ENCODE data around the gene KLF1.

KLF1 gene

GRCh38 chr19:12867120-12868099 is 19.6 kb downstream of the KLF1 start:
- Histone ChIP-seq H3K4me1 (ENCODE audit: control insufficient read depth, insufficient read depth, low read length) (peaks cover 4% of the 10 kb centered on the region), H3K27ac (ENCODE audit: extremely low read depth, low read depth, low read length) (peak overlapping the region; percentile 41; the same call in 1 of the 2 replicates), H3K9me3 (ENCODE audit: control insufficient read depth, insufficient read depth, low read depth, low read length) (no peaks in the 10 kb centered on the region), H3K4me3 (ENCODE audit: low read depth, low read length) (peak overlapping the region; percentile 45), H3K36me3 (ENCODE audit: control insufficient read depth in 2 of 2, insufficient read depth in 1 of 2, low read length in 2 of 2) (peaks cover 0 to 4% of the 10 kb centered on the region in 2 experiments; a peak in 2 of 3 replicates)
- ChIA-PET CTCF (interaction anchor here (0.7 kb wide), 2 partner anchors 20 to 1101 kb away, joined by 3 to 4 read pairs; partner anchors contain the start of gene ZNF441), POLR2A (no interaction called here)
- TF ChIP-seq ZBTB17 (tag by site-specific recombination; IDR thresholded peaks at IDR 0.05), result peak; percentile 69
- TF ChIP-seq ZBTB11 (tag by site-specific recombination; conservative IDR thresholded peaks at IDR 0.05; ENCODE audit: low read depth), result peak; percentile 42; the same call in 1 of the 2 replicates
- TF ChIP-seq ELK4 (IDR thresholded peaks at IDR 0.05; ENCODE audit: borderline replicate concordance, low read depth, low read length), result no peak
- peak; percentile 17 for TF ChIP-seq ZBTB26 (tag by site-specific recombination; optimal IDR thresholded peaks at IDR 0.05)
- peak; percentile 89 for TF ChIP-seq ZNF341 (tag by site-specific recombination; IDR thresholded peaks at IDR 0.05; ENCODE audit: low read depth)
- TF ChIP-seq ZFHX2 (tag by site-specific recombination; conservative IDR thresholded peaks at IDR 0.05), result peak; percentile 87
- TF ChIP-seq SP2 (tag by site-specific recombination; IDR thresholded peaks at IDR 0.05), result peak; percentile 54
- TF ChIP-seq ZNF175 (tag by site-specific recombination; IDR thresholded peaks at IDR 0.05), result no peak
- peak; percentile 81 for TF ChIP-seq EGR2 (tag by site-specific recombination; IDR thresholded peaks at IDR 0.05; ENCODE audit: low read depth)
- TF ChIP-seq ZBTB21 (tag by site-specific recombination; IDR thresholded peaks at IDR 0.05), result 0 out of 2 replicates have a peak, but pooled peaks have one; percentile 9
- TF ChIP-seq ZBTB48 (tag by site-specific recombination; IDR thresholded peaks at IDR 0.05), result peak; percentile 27; the same call in 1 of the 2 replicates
- TF ChIP-seq BCL6B (tag by site-specific recombination; IDR thresholded peaks at IDR 0.05), result no peak
- TF ChIP-seq ZNF362 (tag by site-specific recombination; IDR thresholded peaks at IDR 0.05), result peak; percentile 96
- peak; percentile 21; the same call in 1 of the 2 replicates for TF ChIP-seq YY1 (tag by site-specific recombination; IDR thresholded peaks at IDR 0.05)
- no peak for TF ChIP-seq ZNF391 (tag by site-specific recombination; IDR thresholded peaks at IDR 0.05; ENCODE audit: borderline replicate concordance, low read depth)
- TF ChIP-seq ZNF596 (tag by site-specific recombination; IDR thresholded peaks at IDR 0.05), result no peak
- TF ChIP-seq CTCF (tag by site-specific recombination; IDR thresholded peaks at IDR 0.05), result peak; percentile 56; the same call in 1 of the 2 replicates
- TF ChIP-seq ZNF214 (tag by site-specific recombination; IDR thresholded peaks at IDR 0.05; ENCODE audit: borderline replicate concordance), result no peak
- TF ChIP-seq SETDB1 (IDR thresholded peaks at IDR 0.05; ENCODE audit: insufficient read length, low read length), result no peak
- 0 out of 2 replicates have a peak, but pooled peaks have one; percentile 50 for TF ChIP-seq ZBTB8A (tag by site-specific recombination; IDR thresholded peaks at IDR 0.05)
- TF ChIP-seq HOXA7 (CRISPR knock-in tag; IDR thresholded peaks at IDR 0.05; ENCODE audit: borderline replicate concordance), result no peak
- peak; percentile 53; the same call in 1 of the 2 replicates for TF ChIP-seq ZNF76 (tag by site-specific recombination; IDR thresholded peaks at IDR 0.05; ENCODE audit: borderline replicate concordance, low read depth)
- peak; percentile 100 for TF ChIP-seq KLF9 (tag by site-specific recombination; IDR thresholded peaks at IDR 0.05; ENCODE audit: low read depth)
- TF ChIP-seq ZNF600 (tag by site-specific recombination; IDR thresholded peaks at IDR 0.05), result 0 out of 2 replicates have a peak, but pooled peaks have one; percentile 39
- no peak for TF ChIP-seq TRIM28 (IDR thresholded peaks at IDR 0.05; ENCODE audit: borderline replicate concordance, low read length)
- peak; percentile 44 for TF ChIP-seq SP7 (tag by site-specific recombination; IDR thresholded peaks at IDR 0.05)

All from HEK293 (cell line).